ENCODE results near the gene A4GALT. TPM values are rescaled to one million over a fixed set of nuclear protein-coding genes. Genes with fewer than 3 reads are reported as not detected.
A peak's percentile ranks its signal among the peaks of the same experiment; 100 is the strongest.

A4GALT gene
- total and polyA plus RNA-seq, 2 donors (not counting 3 experiments of a cell fraction or from before 2014, with no cell fraction given) = 5.4 to 20.7 TPM

DNA sequence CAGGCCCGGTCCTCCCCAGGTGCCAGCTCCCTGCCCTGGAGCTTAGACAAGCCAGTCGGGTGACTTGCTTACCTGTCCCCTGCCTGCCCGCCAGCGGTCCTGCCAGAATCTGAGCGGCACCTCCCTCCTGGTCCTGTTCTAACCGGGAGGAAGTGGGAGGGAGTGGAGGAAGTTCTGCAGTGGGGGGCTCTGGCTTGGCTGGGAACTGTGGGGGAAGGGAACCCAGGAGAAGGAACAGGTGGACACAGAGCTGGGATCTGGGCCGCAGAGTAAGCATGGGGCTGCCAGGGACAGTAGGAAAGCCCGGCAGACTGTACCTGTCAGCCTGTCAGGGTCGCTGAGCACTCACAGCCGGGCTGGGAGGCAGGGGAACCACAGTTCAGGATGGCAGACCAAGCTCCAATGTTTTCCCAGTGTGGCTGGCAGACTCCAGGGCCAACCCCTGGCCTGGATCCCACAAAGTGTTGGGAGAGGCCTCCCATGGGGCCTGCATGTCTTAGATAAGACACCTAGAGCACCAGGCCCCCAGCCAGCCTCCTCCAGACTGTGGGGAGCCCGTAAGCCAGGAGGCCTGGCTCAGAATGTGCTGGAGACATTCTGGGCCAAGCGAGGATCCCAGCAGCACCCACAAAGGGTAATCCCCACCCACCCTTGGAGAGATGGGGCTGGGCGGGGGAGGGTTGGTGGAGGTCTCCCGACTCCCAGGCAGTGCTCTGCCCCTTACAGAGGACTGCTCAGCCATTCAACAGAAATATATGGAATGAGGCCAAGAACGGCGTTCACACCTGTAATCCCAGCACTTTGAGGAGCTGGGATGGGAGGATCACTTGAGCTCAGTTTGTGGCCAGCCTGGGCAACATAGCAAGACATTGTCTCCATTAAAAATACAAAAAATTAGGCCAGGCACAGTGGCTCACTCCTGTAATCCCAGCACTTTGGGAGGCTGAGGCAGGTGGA lies 73.8 kb downstream of the A4GALT start:
- no peak overlapping the region for H3K9ac ChIP-seq (replicated peaks; ENCODE audit: extremely low read depth, insufficient read depth, low read length)
- H3K27me3 ChIP-seq (ENCODE audit: control insufficient read depth in 2 of 2, insufficient read depth in 2 of 2, low read length in 2 of 2) = no peaks in the 10 kb centered on the region
- H3K36me3 ChIP-seq (ENCODE audit: control insufficient read depth in 2 of 2, extremely low read depth in 1 of 2, insufficient read depth in 2 of 2, low read length in 2 of 2) = no peaks in the 10 kb centered on the region
- BruUV-seq (replicated peaks) = no TSS peak
- H4K20me1 ChIP-seq (replicated peaks; ENCODE audit: control insufficient read depth, extremely low read depth, insufficient read depth, low read length) = no peaks in the 10 kb centered on the region
- no peak overlapping the region for H3K4me3 ChIP-seq (replicated peaks in 1 of 3; ENCODE audit: insufficient read depth in 1 of 3, low read depth in 1 of 3, low read length in 3 of 3)
- H3K4me2 ChIP-seq (ENCODE audit: insufficient read depth, low read length) = peak overlapping the region; percentile 40
- ChIA-PET POLR2A (interaction anchor here (0.6 kb wide), 1 partner anchor 12 kb away, joined by 3 read pairs; no protein-coding TSS in a partner anchor), CTCF (interaction anchor here (0.8 to 1.9 kb wide), 3 partner anchors 8 to 26 kb away, joined by 3 to 6 read pairs (median 3); no protein-coding TSS in a partner anchor)
- TF ChIP-seq GATA2 (IDR thresholded peaks at IDR 0.05; ENCODE audit: insufficient read depth, insufficient read length, low read depth, low read length) (no peak), POLR2A (IDR thresholded peaks at IDR 0.05; ENCODE audit: low read depth, low read length) (no peak), MYC (IDR thresholded peaks at IDR 0.05; ENCODE audit: low read depth, low read length) (no peak), EZH2 (IDR thresholded peaks at IDR 0.05; ENCODE audit: borderline replicate concordance, low read depth, low read length, severe bottlenecking) (no peak), FOS (IDR thresholded peaks at IDR 0.05; ENCODE audit: borderline replicate concordance, insufficient read depth, low read length) (no peak), MAX (IDR thresholded peaks at IDR 0.05; ENCODE audit: insufficient read depth, insufficient read length) (no peak), JUN (IDR thresholded peaks at IDR 0.05; ENCODE audit: borderline replicate concordance, insufficient read depth, insufficient read length, low read depth) (no peak), POLR2AphosphoS5 (IDR thresholded peaks at IDR 0.05; ENCODE audit: insufficient read depth, low read depth, low read length) (no peak)
- TF ChIP-seq, protein P1, sequence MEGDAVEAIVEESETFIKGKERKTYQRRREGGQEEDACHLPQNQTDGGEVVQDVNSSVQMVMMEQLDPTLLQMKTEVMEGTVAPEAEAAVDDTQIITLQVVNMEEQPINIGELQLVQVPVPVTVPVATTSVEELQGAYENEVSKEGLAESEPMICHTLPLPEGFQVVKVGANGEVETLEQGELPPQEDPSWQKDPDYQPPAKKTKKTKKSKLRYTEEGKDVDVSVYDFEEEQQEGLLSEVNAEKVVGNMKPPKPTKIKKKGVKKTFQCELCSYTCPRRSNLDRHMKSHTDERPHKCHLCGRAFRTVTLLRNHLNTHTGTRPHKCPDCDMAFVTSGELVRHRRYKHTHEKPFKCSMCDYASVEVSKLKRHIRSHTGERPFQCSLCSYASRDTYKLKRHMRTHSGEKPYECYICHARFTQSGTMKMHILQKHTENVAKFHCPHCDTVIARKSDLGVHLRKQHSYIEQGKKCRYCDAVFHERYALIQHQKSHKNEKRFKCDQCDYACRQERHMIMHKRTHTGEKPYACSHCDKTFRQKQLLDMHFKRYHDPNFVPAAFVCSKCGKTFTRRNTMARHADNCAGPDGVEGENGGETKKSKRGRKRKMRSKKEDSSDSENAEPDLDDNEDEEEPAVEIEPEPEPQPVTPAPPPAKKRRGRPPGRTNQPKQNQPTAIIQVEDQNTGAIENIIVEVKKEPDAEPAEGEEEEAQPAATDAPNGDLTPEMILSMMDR (IDR thresholded peaks at IDR 0.05; ENCODE audit: extremely low read depth in 1 of 2, insufficient read depth in 1 of 2, low read depth in 1 of 2, low read length in 2 of 2) = no peak
- dilution Hi-C loops (cut with MboI; ENCODE audit: extremely low pct_ligation_motif_present, low sequenced_read_pairs) (no loop called here), intact Hi-C loops (cut with micrococcal nuclease) (no loop called here)
- peak overlapping the region; percentile 3 for H3K27ac ChIP-seq (ENCODE audit: insufficient read depth, low read depth, low read length)
- DNase-seq (ENCODE audit: low read depth, low spot score) (peak; percentile 42), FAIRE-seq (no peak)
- no peaks in the 10 kb centered on the region for H3K9me3 ChIP-seq (replicated peaks; ENCODE audit: control insufficient read depth, insufficient read depth, low read length)
- H3K9me1 ChIP-seq (replicated peaks; ENCODE audit: control insufficient read depth, extremely low read depth, insufficient read depth, low read length) = no peaks in the 10 kb centered on the region
- peaks cover 63% of the 10 kb centered on the region for H3K79me2 ChIP-seq (ENCODE audit: control insufficient read depth, insufficient read depth, low read length)
- H2AFZ ChIP-seq (ENCODE audit: low read depth, low read length) = no peak overlapping the region
- H3K4me1 ChIP-seq (ENCODE audit: control insufficient read depth, extremely low read depth, insufficient read depth, low read length) = peaks cover 42% of the 10 kb centered on the region
